Measurements from ENCODE around the gene OR5K2. TPM values are rescaled to one million over a fixed set of nuclear protein-coding genes. Genes with fewer than 3 reads are reported as not detected.

OR5K2 gene
- total RNA-seq, 4 donors from 2014 or later: not detected

DNA sequence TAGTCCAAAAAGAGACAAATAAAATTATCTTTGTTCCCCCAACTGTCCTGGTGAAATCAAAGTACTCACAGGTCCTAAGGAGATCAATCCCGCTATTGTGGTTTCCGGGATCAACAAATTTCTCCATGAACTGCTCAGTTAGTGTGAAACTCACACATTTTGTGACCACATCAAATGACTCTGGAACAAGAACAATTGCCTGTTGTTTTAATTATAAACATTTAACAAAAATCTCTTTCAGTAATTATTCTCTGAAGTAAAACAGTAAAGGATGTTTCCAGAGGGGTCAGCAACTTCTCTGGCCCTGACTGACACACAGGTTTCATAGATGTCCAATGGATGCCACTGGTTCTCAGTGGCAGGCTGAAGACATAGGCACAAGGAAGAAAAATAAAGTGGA lies 21.3 kb downstream of the OR5K2 start:
- H3K36me3 ChIP-seq: peaks cover 9 to 63% (median 38%) of the 10 kb centered on the region in 4 donors
- TF ChIP-seq POLR2AphosphoS5 (IDR thresholded peaks at IDR 0.05) (no peak), EP300 (IDR thresholded peaks at IDR 0.05) (no peak), POLR2A (IDR thresholded peaks at IDR 0.05; ENCODE audit: low read depth) (no peak), CTCF (IDR thresholded peaks at IDR 0.05) (no peak)
- peaks cover 11 to 46% (median 33%) of the 10 kb centered on the region in 4 donors for H3K4me1 ChIP-seq
- DNase-seq (ENCODE audit: extremely low spot score): no peak
- H3K27ac ChIP-seq (replicated peaks in 1 of 4): no peak overlapping the region
- no peaks in the 10 kb centered on the region for H3K27me3 ChIP-seq
- intact Hi-C loops (cut with DNase I): loop anchor here (5.0 kb wide), 1 partner anchor 73 kb away; the partner anchor contains the start of gene CPOX
- H3K9me3 ChIP-seq: no peaks in the 10 kb centered on the region
- 89% methylated on average over 2 of the region's 2 CpGs for WGBS
- no peak overlapping the region for H3K4me3 ChIP-seq

DNA sequence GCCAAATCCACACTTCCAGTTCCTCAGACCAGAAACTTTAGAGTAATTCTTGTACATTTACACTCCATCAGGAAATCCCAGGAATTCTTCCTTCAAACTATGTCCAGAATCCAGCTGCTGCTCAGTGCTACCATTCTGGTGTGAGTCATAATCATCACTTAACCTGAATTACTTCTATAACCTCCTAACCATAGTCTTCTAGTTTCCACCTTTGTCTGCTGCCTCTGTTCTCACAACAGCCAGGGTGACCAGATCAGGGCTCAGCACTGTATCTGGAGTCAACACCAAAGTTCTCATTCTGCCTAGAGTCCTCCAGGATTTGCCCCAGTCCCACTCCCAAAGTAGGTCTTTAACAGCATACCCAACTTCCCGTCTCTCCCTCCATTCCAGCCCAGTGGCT lies 21.9 kb downstream of the OR5K2 start:
- H3K4me3 ChIP-seq: no peak overlapping the region
- H3K27me3 ChIP-seq: no peaks in the 10 kb centered on the region
- peaks cover 11 to 46% (median 33%) of the 10 kb centered on the region in 4 donors for H3K4me1 ChIP-seq
- H3K36me3 ChIP-seq: peaks cover 9 to 59% (median 35%) of the 10 kb centered on the region in 4 donors
- DNase-seq (ENCODE audit: extremely low spot score): no peak
- TF ChIP-seq CTCF (IDR thresholded peaks at IDR 0.05) (no peak), EP300 (IDR thresholded peaks at IDR 0.05) (no peak), POLR2AphosphoS5 (IDR thresholded peaks at IDR 0.05) (no peak), POLR2A (IDR thresholded peaks at IDR 0.05; ENCODE audit: low read depth) (no peak)
- H3K27ac ChIP-seq (replicated peaks in 1 of 4): no peak overlapping the region
- no peaks in the 10 kb centered on the region for H3K9me3 ChIP-seq
- WGBS: 100% methylated on average over 1 of the region's 1 CpG
- intact Hi-C loops (cut with DNase I): loop anchor here (5.0 kb wide), 1 partner anchor 73 kb away; the partner anchor contains the start of gene CPOX

GRCh38 chr3:98521897-98522543 lies 24.5 kb downstream of the OR5K2 start:
- Histone ChIP-seq H3K4me3 (peak overlapping the region; percentile 80 to 92 (median 84)), H3K27me3 (no peaks in the 10 kb centered on the region), H3K4me1 (peaks cover 11 to 46% (median 33%) of the 10 kb centered on the region in 4 donors), H3K9me3 (no peaks in the 10 kb centered on the region), H3K36me3 (peaks cover under 1 to 32% (median 19%) of the 10 kb centered on the region in 4 donors), H3K27ac (replicated peaks in 1 of 4) (peak overlapping the region; percentile 92 to 99 (median 94))
- no peak for TF ChIP-seq POLR2A (IDR thresholded peaks at IDR 0.05; ENCODE audit: low read depth)
- no peak for TF ChIP-seq CTCF (IDR thresholded peaks at IDR 0.05)
- no peak for TF ChIP-seq EP300 (IDR thresholded peaks at IDR 0.05)
- TF ChIP-seq POLR2AphosphoS5 (IDR thresholded peaks at IDR 0.05): no peak
- intact Hi-C loops (cut with DNase I): loop anchor here (10.0 kb wide), 1 partner anchor 697 kb away; the partner anchor contains the start of gene CRYBG3
- no peak for DNase-seq (ENCODE audit: extremely low spot score)
- WGBS: 0% methylated on average over 16 of the region's 16 CpGs

DNA sequence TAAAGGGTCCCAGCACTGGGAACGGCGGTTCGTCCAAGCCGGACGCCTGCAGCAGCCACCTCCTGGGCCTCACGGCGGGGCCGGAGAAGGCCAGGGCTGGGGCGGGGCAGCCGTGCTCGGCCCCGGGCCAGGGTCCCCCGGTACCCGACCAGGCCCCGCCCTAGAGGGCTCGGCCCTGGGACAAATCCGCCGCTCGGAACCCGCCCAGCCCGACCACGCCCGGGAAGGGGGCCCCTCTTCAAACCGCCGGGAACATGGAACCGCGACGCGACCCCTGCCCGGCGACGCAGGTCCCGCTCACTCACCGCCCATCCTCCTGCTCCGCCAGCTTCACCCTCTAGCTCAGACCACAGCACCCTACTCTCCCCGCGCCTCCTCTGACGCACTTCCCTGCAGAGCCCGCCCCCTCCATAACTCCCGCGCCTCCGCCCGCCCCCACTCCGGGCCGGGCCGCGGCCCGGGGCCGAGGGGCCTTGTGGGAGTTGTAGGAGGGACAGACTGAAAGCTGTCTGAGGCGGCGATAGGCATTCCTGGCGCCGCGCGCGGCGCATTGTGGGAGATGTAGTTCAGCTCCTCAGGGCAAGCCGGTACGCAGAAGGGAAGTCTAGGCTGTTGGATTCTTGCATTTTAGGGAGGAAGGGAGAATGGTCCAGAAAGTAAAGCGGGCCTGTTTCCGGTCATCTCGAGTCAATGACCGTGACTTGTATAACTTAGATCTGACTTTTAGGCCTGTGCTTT lies 25.2 kb downstream of the OR5K2 start, which contains the start of gene CLDND1:
Gene CLDND1 (minus strand): TSS at position 359 of the 738 bp plus-strand sequence. CDS start 1,478 bp downstream, outside the sequence.
- 0% methylated on average over 20 of the region's 63 CpGs for WGBS
- Histone ChIP-seq H3K27ac (replicated peaks in 1 of 4) (peak within 1 kb of the TSS; percentile 92 to 99 (median 94)), H3K9me3 (no peaks in the 10 kb centered on the region), H3K27me3 (no peaks in the 10 kb centered on the region), H3K36me3 (peaks cover 0 to 26% (median 14%) of the 10 kb centered on the region in 4 donors), H3K4me3 (peak within 1 kb of the TSS; percentile 80 to 92 (median 84)), H3K4me1 (peaks cover 11 to 44% (median 33%) of the 10 kb centered on the region in 4 donors)
- intact Hi-C loops (cut with DNase I): loop anchor here (10.0 kb wide), 1 partner anchor 698 kb away; the partner anchor contains the start of gene CRYBG3
- peak; percentile 99 for DNase-seq (ENCODE audit: extremely low spot score)
- TF ChIP-seq POLR2AphosphoS5 (IDR thresholded peaks at IDR 0.05): peak; percentile 93 to 95
- TF ChIP-seq CTCF (IDR thresholded peaks at IDR 0.05): no peak
- TF ChIP-seq EP300 (IDR thresholded peaks at IDR 0.05): no peak
- peak; percentile 65 for TF ChIP-seq POLR2A (IDR thresholded peaks at IDR 0.05; ENCODE audit: low read depth)
